SK-N-SH treated with all-trans-retinoic acid at 6 μM for 48 hours (cell line): ENCODE data around the gene ITGA3.

Source experiments
- ATAC-seq: fragments of 200-7000 bp; cut with Tn5 transposase; 3 replicates; pipeline ENCODE4 v1.9.1; 2020; ENCODE audit warnings: mild to moderate bottlenecking, moderate library complexity
- ARNTL ChIP-seq: fragments of 450-650 bp; formaldehyde crosslinking; IDR thresholded peaks from 2 replicates; pipeline ENCODE4 v1.5.0; 2020; ENCODE audit warnings: low read depth, mild to moderate bottlenecking, moderate library complexity, borderline replicate concordance
- BACH2 ChIP-seq: fragments of 250-450 bp; sonication (Bioruptor Pico); IDR thresholded peaks from 2 replicates; pipeline ENCODE4 v1.9.0; 2021; ENCODE audit warnings: mild to moderate bottlenecking, borderline replicate concordance
- CSDC2 ChIP-seq: fragments of 250-450 bp; sonication (Bioruptor Pico); IDR thresholded peaks from 2 replicates; pipeline ENCODE4 v1.5.0; 2020; ENCODE audit warnings: mild to moderate bottlenecking, moderate library complexity
- CSRNP3 ChIP-seq: fragments of 250-450 bp; sonication (Bioruptor Pico); IDR thresholded peaks from 2 replicates; pipeline ENCODE4 v1.5.1; 2021; ENCODE audit warnings: mild to moderate bottlenecking, moderate library complexity
- GLIS3 ChIP-seq: fragments of 250-450 bp; sonication (Bioruptor Pico); IDR thresholded peaks from 2 replicates; pipeline ENCODE4 v1.5.0; 2020; ENCODE audit warnings: mild to moderate bottlenecking, moderate library complexity
- ISL1 ChIP-seq: fragments of 250-450 bp; sonication (Bioruptor Pico); IDR thresholded peaks from 2 replicates; pipeline ENCODE4 v2.1.2; 2022; ENCODE audit warnings: mild to moderate bottlenecking, moderate library complexity
- OSR1 ChIP-seq: fragments of 250-450 bp; sonication (Bioruptor Pico); IDR thresholded peaks from 2 replicates; pipeline ENCODE4 v1.8.0; 2022; ENCODE audit warnings: moderate library complexity, mild to moderate bottlenecking, inconsistent platforms
- PATZ1 ChIP-seq: fragments of 250-450 bp; sonication (Bioruptor Pico); IDR thresholded peaks from 2 replicates; pipeline ENCODE4 v1.8.0; 2020; ENCODE audit warnings: mild to moderate bottlenecking, moderate library complexity, borderline replicate concordance
- PPARA ChIP-seq: fragments of 250-450 bp; sonication (Bioruptor Pico); IDR thresholded peaks from 2 replicates; pipeline ENCODE4 v1.5.0; 2020; ENCODE audit warnings: mild to moderate bottlenecking, borderline replicate concordance
- RARB ChIP-seq: fragments of 250-450 bp; sonication (Bioruptor Pico); IDR thresholded peaks from 2 replicates; pipeline ENCODE4 v1.8.0; 2021; ENCODE audit warnings: mild to moderate bottlenecking, moderate library complexity
- SNAI2 ChIP-seq: fragments of 250-450 bp; sonication (Bioruptor Pico); IDR thresholded peaks from 2 replicates; pipeline ENCODE4 v1.5.0; 2020; ENCODE audit warnings: mild to moderate bottlenecking, moderate library complexity
- TCF4 ChIP-seq: fragments of 250-450 bp; sonication (Bioruptor Pico); IDR thresholded peaks from 2 replicates; pipeline ENCODE4 v1.8.0; 2021; ENCODE audit warnings: mild to moderate bottlenecking, moderate library complexity, borderline replicate concordance
- TOX ChIP-seq: fragments of 250-450 bp; sonication (Bioruptor Pico); IDR thresholded peaks from 2 replicates; pipeline ENCODE4 v1.8.0; 2021; ENCODE audit warnings: mild to moderate bottlenecking, moderate library complexity, borderline replicate concordance
- TSHZ2 ChIP-seq: fragments of 250-450 bp; sonication (Bioruptor Pico); IDR thresholded peaks from 2 replicates; pipeline ENCODE4 v1.5.0; 2020; ENCODE audit warnings: mild to moderate bottlenecking, moderate library complexity
- ZC3H10 ChIP-seq: fragments of 250-450 bp; sonication (Bioruptor Pico); IDR thresholded peaks from 2 replicates; pipeline ENCODE4 v1.5.1; 2021; ENCODE audit warnings: mild to moderate bottlenecking, moderate library complexity
- ZFP3 ChIP-seq: fragments of 250-450 bp; sonication (Bioruptor Pico); IDR thresholded peaks from 2 replicates; pipeline ENCODE4 v1.5.0; 2020; ENCODE audit warnings: mild to moderate bottlenecking, moderate library complexity
- ZFP30 ChIP-seq: fragments of 450-650 bp; formaldehyde crosslinking; IDR thresholded peaks from 2 replicates; pipeline ENCODE4 v1.5.0; 2022; ENCODE audit warnings: mild to moderate bottlenecking, moderate library complexity
- ZNF565 ChIP-seq: fragments of 450-650 bp; formaldehyde crosslinking; conservative IDR thresholded peaks from 2 replicates; pipeline ENCODE4 v1.5.0; 2020; ENCODE audit warnings: low read depth, mild to moderate bottlenecking, moderate library complexity
- ZNF70 ChIP-seq: fragments of 450-650 bp; formaldehyde crosslinking; IDR thresholded peaks from 2 replicates; pipeline ENCODE4 v1.5.0; 2020; ENCODE audit warnings: mild to moderate bottlenecking, moderate library complexity
- ZNF8 ChIP-seq: fragments of 450-650 bp; formaldehyde crosslinking; IDR thresholded peaks from 2 replicates; pipeline ENCODE4 v1.5.0; 2020; ENCODE audit warnings: mild to moderate bottlenecking, moderate library complexity
- TF ChIP-seq, protein P1 (sequence below): fragments of 250-450 bp; sonication (Bioruptor Pico); IDR thresholded peaks from 2 replicates; pipeline ENCODE4 v1.8.0; 2021; ENCODE audit warnings: low read depth, mild to moderate bottlenecking, moderate library complexity, borderline replicate concordance
- TF ChIP-seq, protein P2 (sequence below): fragments of 250-450 bp; sonication (Bioruptor Pico); IDR thresholded peaks from 2 replicates; pipeline ENCODE4 v1.5.1; 2020; ENCODE audit warnings: low read depth, mild to moderate bottlenecking, moderate library complexity

Gene ITGA3

GRCh38 chr17:50115756-50116155 is 59.8 kb downstream of the ITGA3 start:
- ATAC-seq, result no peak
- no peak for TF ChIP-seq TCF4
- TF ChIP-seq CSDC2 (CRISPR knock-in tag), result no peak
- no peak for TF ChIP-seq ZNF8 (CRISPR knock-in tag)
- TF ChIP-seq SNAI2 (CRISPR knock-in tag), result no peak
- TF ChIP-seq CSRNP3 (CRISPR knock-in tag), result no peak
- TF ChIP-seq ZC3H10 (CRISPR knock-in tag), result no peak
- no peak for TF ChIP-seq ISL1 (CRISPR knock-in tag)
- TF ChIP-seq OSR1 (CRISPR knock-in tag), result no peak
- TF ChIP-seq, protein P1, sequence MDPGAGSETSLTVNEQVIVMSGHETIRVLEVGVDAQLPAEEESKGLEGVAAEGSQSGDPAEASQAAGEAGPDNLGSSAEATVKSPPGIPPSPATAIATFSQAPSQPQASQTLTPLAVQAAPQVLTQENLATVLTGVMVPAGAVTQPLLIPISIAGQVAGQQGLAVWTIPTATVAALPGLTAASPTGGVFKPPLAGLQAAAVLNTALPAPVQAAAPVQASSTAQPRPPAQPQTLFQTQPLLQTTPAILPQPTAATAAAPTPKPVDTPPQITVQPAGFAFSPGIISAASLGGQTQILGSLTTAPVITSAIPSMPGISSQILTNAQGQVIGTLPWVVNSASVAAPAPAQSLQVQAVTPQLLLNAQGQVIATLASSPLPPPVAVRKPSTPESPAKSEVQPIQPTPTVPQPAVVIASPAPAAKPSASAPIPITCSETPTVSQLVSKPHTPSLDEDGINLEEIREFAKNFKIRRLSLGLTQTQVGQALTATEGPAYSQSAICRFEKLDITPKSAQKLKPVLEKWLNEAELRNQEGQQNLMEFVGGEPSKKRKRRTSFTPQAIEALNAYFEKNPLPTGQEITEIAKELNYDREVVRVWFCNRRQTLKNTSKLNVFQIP (CRISPR knock-in tag), result no peak
- TF ChIP-seq, protein P2, sequence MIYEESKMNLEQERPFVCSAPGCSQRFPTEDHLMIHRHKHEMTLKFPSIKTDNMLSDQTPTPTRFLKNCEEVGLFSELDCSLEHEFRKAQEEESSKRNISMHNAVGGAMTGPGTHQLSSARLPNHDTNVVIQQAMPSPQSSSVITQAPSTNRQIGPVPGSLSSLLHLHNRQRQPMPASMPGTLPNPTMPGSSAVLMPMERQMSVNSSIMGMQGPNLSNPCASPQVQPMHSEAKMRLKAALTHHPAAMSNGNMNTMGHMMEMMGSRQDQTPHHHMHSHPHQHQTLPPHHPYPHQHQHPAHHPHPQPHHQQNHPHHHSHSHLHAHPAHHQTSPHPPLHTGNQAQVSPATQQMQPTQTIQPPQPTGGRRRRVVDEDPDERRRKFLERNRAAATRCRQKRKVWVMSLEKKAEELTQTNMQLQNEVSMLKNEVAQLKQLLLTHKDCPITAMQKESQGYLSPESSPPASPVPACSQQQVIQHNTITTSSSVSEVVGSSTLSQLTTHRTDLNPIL (CRISPR knock-in tag), result no peak
- TF ChIP-seq TOX (CRISPR knock-in tag), result no peak
- TF ChIP-seq RARB (CRISPR knock-in tag), result no peak
- TF ChIP-seq GLIS3 (CRISPR knock-in tag), result no peak
- TF ChIP-seq ZFP30 (CRISPR knock-in tag), result no peak
- no peak for TF ChIP-seq ZNF70
- no peak for TF ChIP-seq TSHZ2 (CRISPR knock-in tag)
- TF ChIP-seq ZNF565 (CRISPR knock-in tag), result no peak
- TF ChIP-seq ZFP3 (CRISPR knock-in tag), result no peak

GRCh38 chr17:50117202-50118051 is 61.5 kb downstream of the ITGA3 start:
- TF ChIP-seq ZFP30 (CRISPR knock-in tag) (no peak), ZNF70 (no peak), PATZ1 (no peak), GLIS3 (CRISPR knock-in tag) (no peak), PPARA (no peak), ARNTL (CRISPR knock-in tag) (no peak), ZC3H10 (CRISPR knock-in tag) (no peak), ZNF8 (CRISPR knock-in tag) (no peak), TCF4 (no peak), BACH2 (CRISPR knock-in tag) (no peak), CSRNP3 (CRISPR knock-in tag) (no peak), SNAI2 (CRISPR knock-in tag) (no peak)
- TF ChIP-seq, protein P1 (CRISPR knock-in tag), result no peak
- TF ChIP-seq, protein P2 (CRISPR knock-in tag), result no peak
- TF ChIP-seq, all 23 proteins: peak for 0
- no peak for ATAC-seq
